Chondrocyte (in vitro differentiated cells): ENCODE results near the gene GNG7. TPM values are rescaled to one million over a fixed set of nuclear protein-coding genes. Genes with fewer than 3 reads are reported as not detected.
"Not testable (repeated sequence)": the region's sequence is repeated elsewhere in the genome, so short reads cannot be mapped to it uniquely, and the experiment has no call there.

Source experiments
- DNase-seq: peaks from one replicate; pipeline ENCODE4 v3.0.0; 2021; ENCODE audit warnings: mixed read lengths, low spot score
- H3K27ac Mint-ChIP-seq: one replicate; pipeline ENCODE4 v1.8.0; 2021; ENCODE audit warnings: mild to moderate bottlenecking, moderate library complexity, mixed read lengths; ENCODE audit not compliant: unreplicated experiment
- H3K27me3 Mint-ChIP-seq: 2 replicates; pipeline ENCODE4 v1.8.0; 2021; ENCODE audit warnings: low read depth, mixed read lengths
- H3K36me3 Mint-ChIP-seq: 2 replicates; pipeline ENCODE4 v1.8.0; 2021; ENCODE audit warnings: low read depth, mixed read lengths
- H3K4me1 Mint-ChIP-seq: 2 replicates; pipeline ENCODE4 v1.8.0; 2021; ENCODE audit warnings: low read depth, mild to moderate bottlenecking, mixed read lengths
- H3K4me3 Mint-ChIP-seq: one replicate; pipeline ENCODE4 v1.8.0; 2021; ENCODE audit warnings: mild to moderate bottlenecking, moderate library complexity, mixed read lengths; ENCODE audit not compliant: unreplicated experiment
- H3K9me3 Mint-ChIP-seq: 2 replicates; pipeline ENCODE4 v1.8.0; 2021; ENCODE audit warnings: low read depth, mixed read lengths
- CTCF ChIP-seq: fragments of 200-600 bp; sonication (generic); IDR thresholded peaks from 2 replicates; pipeline ENCODE4 v1.5.0; 2021; ENCODE audit warnings: antibody characterized with exemption, mild to moderate bottlenecking, moderate library complexity
- total RNA-seq: library from RNA; stranded (reverse); gene quantifications from 3 replicates; pipeline ENCODE4 v1.2.1, GENCODE V29; 2021

Gene GNG7
- total RNA-seq, 1 donor from 2014 or later: 1.9 TPM

- no peaks in the 10 kb centered on the region for H3K9me3 Mint-ChIP-seq
- no peak overlapping the region for H3K4me3 Mint-ChIP-seq
- no peak for TF ChIP-seq CTCF
- peaks cover 6% of the 10 kb centered on the region for H3K4me1 Mint-ChIP-seq
- H3K27me3 Mint-ChIP-seq: no peaks in the 10 kb centered on the region
- H3K27ac Mint-ChIP-seq: no peak overlapping the region
- H3K36me3 Mint-ChIP-seq: no peaks in the 10 kb centered on the region
- DNase-seq: no peak
Measured at GRCh38 chr19:2511570-2511969, 190.9 kb downstream of the GNG7 start.

GRCh38 chr19:2509096-2509495 is 193.4 kb downstream of the GNG7 start:
- H3K4me3 Mint-ChIP-seq: no peak overlapping the region
- TF ChIP-seq CTCF: no peak
- H3K27ac Mint-ChIP-seq: no peak overlapping the region
- no peaks in the 10 kb centered on the region for H3K36me3 Mint-ChIP-seq
- no peaks in the 10 kb centered on the region for H3K9me3 Mint-ChIP-seq
- no peaks in the 10 kb centered on the region for H3K27me3 Mint-ChIP-seq
- no peak for DNase-seq
- H3K4me1 Mint-ChIP-seq: peaks cover 8% of the 10 kb centered on the region

- Mint-ChIP-seq H3K27ac (peak overlapping the region; percentile 29), H3K4me1 (peaks cover 22% of the 10 kb centered on the region), H3K4me3 (no peak overlapping the region), H3K36me3 (no peaks in the 10 kb centered on the region), H3K27me3 (no peaks in the 10 kb centered on the region), H3K9me3 (no peaks in the 10 kb centered on the region)
- TF ChIP-seq CTCF: no peak
- no peak for DNase-seq
Measured at GRCh38 chr19:2507109-2507508, 195.4 kb downstream of the GNG7 start.

GRCh38 chr19:2506656-2507055 is 195.8 kb downstream of the GNG7 start:
- peaks cover 22% of the 10 kb centered on the region for H3K4me1 Mint-ChIP-seq
- H3K36me3 Mint-ChIP-seq, H3K9me3 Mint-ChIP-seq, DNase-seq, H3K4me3 Mint-ChIP-seq, H3K27me3 Mint-ChIP-seq: not testable (repeated sequence)
- peak overlapping the region; percentile 29 for H3K27ac Mint-ChIP-seq

- H3K4me3 Mint-ChIP-seq: no peak overlapping the region
Measured at GRCh38 chr19:2503521-2504109, 198.9 kb downstream of the GNG7 start.

More at GRCh38 chr19:2503521-2504109, 198.9 kb downstream of the GNG7 start:
- Mint-ChIP-seq H3K4me1 (peaks cover 37% of the 10 kb centered on the region), H3K27me3 (no peaks in the 10 kb centered on the region), H3K36me3 (no peaks in the 10 kb centered on the region), H3K27ac (peak overlapping the region; percentile 95), H3K9me3 (no peaks in the 10 kb centered on the region)
- no peak for DNase-seq
- no peak for TF ChIP-seq CTCF
